Stimulated activated CD4-positive, alpha-beta T cell treated with anti-CD3 and anti-CD28 coated beads, Interleukin-4, amount 100 ng/mL, for 24 hours (primary cell): ENCODE measurements around the gene ILF2.
A peak's percentile ranks its signal among the peaks of the same experiment; 100 is the strongest.
"Not testable (repeated sequence)": the region's sequence is repeated elsewhere in the genome, so short reads cannot be mapped to it uniquely, and the experiment has no call there.

Source experiments
- DNase-seq: peaks from one replicate; pipeline ENCODE4 v3.0.0-alpha.2; 2020

ILF2 gene

GRCh38 chr1:153679337-153680119 is 8.7 kb upstream of the ILF2 start:
- DNase-seq = no peak

GRCh38 chr1:153678519-153679336 is 7.9 kb upstream of the ILF2 start, which contains the start of gene NPR1:
Gene NPR1 (plus strand): TSS chr1:153678688. CDS start chr1:153679109, 421 bp downstream.
- DNase-seq = peak; percentile 26

- DNase-seq = peak; percentile 52
These were observed 7.1 kb upstream of the ILF2 start for GRCh38 chr1:153677718-153678518.

- no peak for DNase-seq
These were observed 2.7 kb upstream of the ILF2 start for GRCh38 chr1:153673511-153673910.

- peak; percentile 59 for DNase-seq
These were observed 998 bp upstream of the ILF2 start for GRCh38 chr1:153671628-153672353.

- DNase-seq = no peak
These were observed 435 bp downstream of the ILF2 start for GRCh38 chr1:153670257-153670858.

GRCh38 chr1:153669606-153670005 is 1.2 kb downstream of the ILF2 start:
- DNase-seq = no peak

- DNase-seq = not testable (repeated sequence)
These were observed 2.1 kb downstream of the ILF2 start for GRCh38 chr1:153668672-153669071.

- DNase-seq = no peak
These were observed 3.4 kb downstream of the ILF2 start for GRCh38 chr1:153667439-153667838.

GRCh38 chr1:153663211-153663610 is 7.6 kb downstream of the ILF2 start:
- DNase-seq = no peak

- DNase-seq = no peak
These were observed 8.5 kb downstream of the ILF2 start for GRCh38 chr1:153662269-153662668.

GRCh38 chr1:153661111-153661708 is 9.6 kb downstream of the ILF2 start:
- DNase-seq = no peak

GRCh38 chr1:153659656-153660055 is 11.1 kb downstream of the ILF2 start:
- DNase-seq = no peak

- DNase-seq = no peak
These were observed 11.6 kb downstream of the ILF2 start for GRCh38 chr1:153659175-153659534.

- peak; percentile 92 for DNase-seq
These were observed 12.2 kb downstream of the ILF2 start, which contains the start of gene SNAPIN for GRCh38 chr1:153658400-153659174. Gene SNAPIN (plus strand): TSS chr1:153658703. CDS start chr1:153658744, 41 bp downstream.

GRCh38 chr1:153655333-153655732 is 15.5 kb downstream of the ILF2 start:
- DNase-seq = no peak

GRCh38 chr1:153652805-153653500 is 17.8 kb downstream of the ILF2 start:
- no peak for DNase-seq

GRCh38 chr1:153651771-153652170 is 19.0 kb downstream of the ILF2 start:
- DNase-seq = no peak

- DNase-seq = no peak
These were observed 20.9 kb downstream of the ILF2 start for GRCh38 chr1:153649863-153650235.
